Trophoblast cell (in vitro differentiated cells and primary cell): ENCODE measurements around the gene GAS1.

ENCODE experiments used
- DNase-seq, 2 donors: peaks; one replicate each; pipeline ENCODE4 v3.0.0-alpha.2; 2016
- H2AFZ ChIP-seq: 2 replicates; pipeline ENCODE4 v1.6.1; 2013; ENCODE audit warnings: low read length, moderate library complexity, mild to moderate bottlenecking; ENCODE audit not compliant: insufficient read depth, poor library complexity
- H2AK5ac ChIP-seq: 2 replicates; pipeline ENCODE4 v1.6.1; 2013; ENCODE audit warnings: mild to moderate bottlenecking, low read length
- H2BK120ac ChIP-seq: 2 replicates; pipeline ENCODE4 v1.6.1; 2013; ENCODE audit warnings: low read length, mild to moderate bottlenecking, moderate library complexity; ENCODE audit not compliant: insufficient read depth, poor library complexity
- H2BK12ac ChIP-seq: 2 replicates; pipeline ENCODE4 v1.6.1; 2013; ENCODE audit warnings: mild to moderate bottlenecking, low read length, moderate library complexity
- H2BK5ac ChIP-seq: 2 replicates; pipeline ENCODE4 v1.6.1; 2013; ENCODE audit warnings: low read length, low read depth, moderate library complexity, mild to moderate bottlenecking; ENCODE audit not compliant: poor library complexity
- H3K14ac ChIP-seq: 2 replicates; pipeline ENCODE4 v1.6.1; 2013; ENCODE audit warnings: mild to moderate bottlenecking, low read length
- H3K18ac ChIP-seq: 2 replicates; pipeline ENCODE4 v1.6.1; 2013; ENCODE audit warnings: mild to moderate bottlenecking, low read length
- H3K23ac ChIP-seq: 2 replicates; pipeline ENCODE4 v1.6.1; 2013; ENCODE audit warnings: low read length
- H3K27ac ChIP-seq: 2 replicates; pipeline ENCODE4 v1.5.1; 2013; ENCODE audit warnings: low read depth, mild to moderate bottlenecking, inconsistent platforms, low read length, moderate library complexity
- H3K27me3 ChIP-seq: 2 replicates; pipeline ENCODE4 v1.6.1; 2013; ENCODE audit warnings: inconsistent platforms, mild to moderate bottlenecking, low read length, moderate library complexity; ENCODE audit not compliant: insufficient read depth
- H3K36me3 ChIP-seq, 2 experiments: 1 replicate in 1 of 2; 2 replicates in 1 of 2; pipeline ENCODE4 v1.6.1; 2013; ENCODE audit warnings: low read length in 2 of 2, mild to moderate bottlenecking in 2 of 2, moderate library complexity in 1 of 2; ENCODE audit not compliant: insufficient read depth in 2 of 2, control insufficient read depth in 1 of 2
- H3K4ac ChIP-seq: 2 replicates; pipeline ENCODE4 v1.6.1; 2013; ENCODE audit warnings: low read depth, mild to moderate bottlenecking, low read length, moderate library complexity
- H3K4me1 ChIP-seq, 2 experiments: 1 replicate in 1 of 2; 2 replicates in 1 of 2; pipeline ENCODE4 v1.6.1; 2013; ENCODE audit warnings: low read length in 2 of 2, mild to moderate bottlenecking in 2 of 2, moderate library complexity in 1 of 2; ENCODE audit not compliant: insufficient read depth in 2 of 2, control insufficient read depth in 1 of 2
- H3K4me2 ChIP-seq: 2 replicates; pipeline ENCODE4 v1.6.1; 2013; ENCODE audit warnings: inconsistent platforms, mild to moderate bottlenecking, low read length, moderate library complexity
- H3K4me3 ChIP-seq: 2 replicates; pipeline ENCODE4 v1.5.1; 2013; ENCODE audit warnings: mild to moderate bottlenecking, low read depth, low read length, inconsistent platforms
- H3K79me1 ChIP-seq: one replicate; pipeline ENCODE4 v1.6.1; 2013; ENCODE audit warnings: low read length
- H3K79me2 ChIP-seq: 2 replicates; pipeline ENCODE4 v1.6.1; 2013; ENCODE audit warnings: low read length, mild to moderate bottlenecking; ENCODE audit not compliant: control insufficient read depth, insufficient read depth, poor library complexity
- H3K9ac ChIP-seq: 2 replicates; pipeline ENCODE4 v1.6.1; 2013; ENCODE audit warnings: mild to moderate bottlenecking, low read length
- H3K9me3 ChIP-seq: 2 replicates; pipeline ENCODE4 v1.6.1; 2013; ENCODE audit warnings: low read depth, mild to moderate bottlenecking, control low read depth, inconsistent platforms, low read length; ENCODE audit not compliant: insufficient read depth
- H4K12ac ChIP-seq: 2 replicates; pipeline ENCODE4 v1.6.1; 2013; ENCODE audit warnings: low read depth, mild to moderate bottlenecking, low read length, moderate library complexity
- H4K8ac ChIP-seq: 2 replicates; pipeline ENCODE4 v1.6.1; 2013; ENCODE audit warnings: low read depth, mild to moderate bottlenecking, low read length, moderate library complexity
- H4K91ac ChIP-seq: one replicate; pipeline ENCODE4 v1.6.1; 2013; ENCODE audit warnings: low read depth, mild to moderate bottlenecking, low read length, moderate library complexity
- WGBS: extraction: QIAGEN DNeasy Blood & Tissue Kit; methylation state at CpG from one replicate; pipeline ENCODE4 v1.1.7; 2013; ENCODE audit warnings: missing lambda C conversion rate; ENCODE audit not compliant: insufficient read length, insufficient coverage; ENCODE audit errors: extremely low coverage; 5-methylcytosine and 5-hydroxymethylcytosine counted together

GAS1 gene

DNA sequence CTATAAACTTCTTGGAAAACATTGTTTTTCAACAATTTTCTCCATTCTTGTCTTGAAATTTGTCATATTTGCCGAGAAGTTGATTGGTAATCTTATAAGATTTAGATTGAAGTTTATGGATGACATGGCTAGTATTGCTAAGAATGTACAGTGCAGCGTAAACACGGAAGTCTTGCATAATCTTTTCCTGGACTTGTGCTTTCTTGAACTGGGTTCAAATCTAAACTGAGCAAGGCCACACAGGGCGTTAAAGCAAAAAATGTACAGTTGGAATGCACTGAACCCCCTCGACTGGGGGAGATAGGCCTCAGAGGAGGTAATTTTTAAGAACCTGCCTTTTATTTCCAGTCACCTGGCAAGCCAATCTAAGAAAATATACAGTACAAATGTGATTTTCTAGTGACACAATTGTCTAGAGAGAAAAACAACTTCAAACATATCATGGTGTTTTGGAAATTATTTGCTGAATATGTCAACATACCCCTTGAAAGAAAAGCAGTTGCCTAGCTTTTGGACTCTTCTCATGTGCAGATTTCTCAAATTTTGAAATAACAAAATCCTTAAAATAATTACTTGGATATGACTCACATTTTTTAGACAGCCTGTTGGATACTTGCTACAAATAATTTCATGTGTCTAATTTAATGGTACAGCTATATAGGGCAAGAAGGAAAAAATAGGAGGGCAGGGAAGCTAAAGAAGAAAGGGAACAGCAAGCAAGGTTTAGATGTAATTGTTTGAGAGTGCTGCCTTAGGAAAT lies 18.5 kb upstream of the GAS1 start:
- no peak overlapping the region for H4K91ac ChIP-seq
- no peaks in the 10 kb centered on the region for H3K79me2 ChIP-seq
- no peak overlapping the region for H3K4me3 ChIP-seq
- no peak overlapping the region for H2BK12ac ChIP-seq
- no CpG with 5 or more reads among the region's 5 CpGs for WGBS
- H3K36me3 ChIP-seq: no peaks in the 10 kb centered on the region
- no peak overlapping the region for H2AFZ ChIP-seq
- no peak overlapping the region for H3K14ac ChIP-seq
- no peak overlapping the region for H2BK5ac ChIP-seq
- no peak overlapping the region for H2AK5ac ChIP-seq
- H3K27me3 ChIP-seq: no peaks in the 10 kb centered on the region
- no peak overlapping the region for H2BK120ac ChIP-seq
- H3K9me3 ChIP-seq: no peaks in the 10 kb centered on the region
- no peak overlapping the region for H4K8ac ChIP-seq
- no peak overlapping the region for H3K18ac ChIP-seq
- H3K79me1 ChIP-seq: no peaks in the 10 kb centered on the region
- peaks cover 0 to 2% of the 10 kb centered on the region in 2 experiments for H3K4me1 ChIP-seq
- H3K9ac ChIP-seq: no peak overlapping the region
- DNase-seq: no peak
- H3K23ac ChIP-seq: no peak overlapping the region
- no peak overlapping the region for H4K12ac ChIP-seq
- H3K4me2 ChIP-seq: no peak overlapping the region
- H3K27ac ChIP-seq: no peak overlapping the region
- H3K4ac ChIP-seq: no peak overlapping the region

- H3K79me1 ChIP-seq: no peaks in the 10 kb centered on the region
- H3K4me3 ChIP-seq: no peak overlapping the region
- WGBS: no CpG with 5 or more reads among the region's 9 CpGs
Measured at GRCh38 chr9:86962692-86963091, 15.4 kb upstream of the GAS1 start.

DNA sequence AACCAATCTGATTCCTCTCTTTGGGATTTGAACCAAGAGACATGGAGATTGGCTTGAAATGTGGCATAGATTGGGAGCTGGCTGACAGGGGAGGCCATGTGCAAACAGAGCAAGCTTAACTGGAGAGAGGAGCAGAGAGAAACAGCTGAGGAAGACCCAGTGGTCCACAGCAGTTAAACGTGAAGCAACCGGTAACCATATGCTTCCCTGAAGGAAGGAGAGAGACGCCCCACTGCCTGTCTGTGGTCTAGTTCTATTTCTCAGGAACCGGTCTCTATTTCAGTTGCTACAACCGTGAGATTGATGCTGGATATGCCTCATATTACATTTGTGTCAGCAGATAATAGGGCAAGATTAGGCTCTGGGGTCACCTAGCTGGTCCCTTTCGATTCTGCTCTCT lies 13.6 kb upstream of the GAS1 start:
- H3K4me3 ChIP-seq: no peak overlapping the region
- H3K36me3 ChIP-seq: no peaks in the 10 kb centered on the region
- WGBS: no CpG with 5 or more reads among the region's 6 CpGs
- H2BK12ac ChIP-seq: no peak overlapping the region
- no peaks in the 10 kb centered on the region for H3K9me3 ChIP-seq
- peak overlapping the region; percentile 24 for H2AK5ac ChIP-seq
- H3K4me2 ChIP-seq: no peak overlapping the region
- no peak overlapping the region for H2AFZ ChIP-seq
- H3K27me3 ChIP-seq: no peaks in the 10 kb centered on the region
- no peaks in the 10 kb centered on the region for H3K79me1 ChIP-seq
- no peak overlapping the region for H3K18ac ChIP-seq
- peaks cover 0 to 12% of the 10 kb centered on the region in 2 experiments for H3K4me1 ChIP-seq
- no peak overlapping the region for H4K8ac ChIP-seq
- H4K12ac ChIP-seq: no peak overlapping the region
- H4K91ac ChIP-seq: no peak overlapping the region
- no peak overlapping the region for H3K9ac ChIP-seq
- no peak overlapping the region for H3K4ac ChIP-seq
- no peak overlapping the region for H3K14ac ChIP-seq
- DNase-seq: no peak
- H2BK120ac ChIP-seq: no peak overlapping the region
- no peak overlapping the region for H3K27ac ChIP-seq
- H2BK5ac ChIP-seq: no peak overlapping the region
- no peaks in the 10 kb centered on the region for H3K79me2 ChIP-seq
- no peak overlapping the region for H3K23ac ChIP-seq

More at GRCh38 chr9:86962692-86963091, 15.4 kb upstream of the GAS1 start:
- Histone ChIP-seq H3K27me3 (no peaks in the 10 kb centered on the region), H2BK5ac (no peak overlapping the region), H2AK5ac (no peak overlapping the region), H4K8ac (no peak overlapping the region), H3K4ac (no peak overlapping the region), H4K12ac (no peak overlapping the region), H3K4me2 (no peak overlapping the region), H2AFZ (no peak overlapping the region), H3K79me2 (no peaks in the 10 kb centered on the region), H3K36me3 (no peaks in the 10 kb centered on the region), H3K9me3 (no peaks in the 10 kb centered on the region), H3K14ac (no peak overlapping the region), H4K91ac (no peak overlapping the region), H3K4me1 (peaks cover 0 to 12% of the 10 kb centered on the region in 2 experiments), H3K27ac (no peak overlapping the region), H2BK12ac (no peak overlapping the region), H3K18ac (no peak overlapping the region), H2BK120ac (no peak overlapping the region), H3K23ac (no peak overlapping the region), H3K9ac (no peak overlapping the region)
- DNase-seq: no peak

DNA sequence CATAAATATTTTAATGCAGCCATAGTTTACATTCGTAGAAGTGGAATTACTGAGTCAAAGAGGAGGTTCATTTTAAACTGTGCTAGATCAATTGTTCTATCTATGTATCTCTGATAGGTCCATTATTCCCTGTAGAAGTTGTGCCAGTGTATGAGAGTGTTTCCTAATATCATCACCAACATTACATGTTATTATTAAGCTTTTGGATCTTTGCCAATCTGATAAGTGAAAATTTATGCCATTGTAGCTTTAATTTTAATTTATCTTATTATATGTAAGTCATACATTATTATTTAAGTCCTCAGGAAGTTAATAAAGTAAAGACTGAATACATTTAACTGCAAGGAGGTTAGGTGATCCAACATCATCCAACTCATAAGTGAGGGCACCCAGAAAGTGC lies 10.9 kb upstream of the GAS1 start:
- DNase-seq: no peak
- H3K9me3 ChIP-seq: no peaks in the 10 kb centered on the region
- H3K27ac ChIP-seq: no peak overlapping the region
- WGBS: no CpG with 5 or more reads among the region's 1 CpG
- H3K79me1 ChIP-seq: no peaks in the 10 kb centered on the region
- H3K36me3 ChIP-seq: no peaks in the 10 kb centered on the region
- H3K4me3 ChIP-seq: no peak overlapping the region
- H3K23ac ChIP-seq: no peak overlapping the region
- no peaks in the 10 kb centered on the region for H3K79me2 ChIP-seq
- no peak overlapping the region for H4K8ac ChIP-seq
- H3K4me1 ChIP-seq: peaks cover 0 to 10% of the 10 kb centered on the region in 2 experiments
- H3K4ac ChIP-seq: no peak overlapping the region
- no peak overlapping the region for H2BK12ac ChIP-seq
- H2AK5ac ChIP-seq: no peak overlapping the region
- no peak overlapping the region for H3K4me2 ChIP-seq
- no peak overlapping the region for H4K12ac ChIP-seq
- no peaks in the 10 kb centered on the region for H3K27me3 ChIP-seq
- no peak overlapping the region for H2BK5ac ChIP-seq
- no peak overlapping the region for H2AFZ ChIP-seq
- no peak overlapping the region for H3K18ac ChIP-seq
- H3K14ac ChIP-seq: no peak overlapping the region
- no peak overlapping the region for H4K91ac ChIP-seq
- H2BK120ac ChIP-seq: no peak overlapping the region
- no peak overlapping the region for H3K9ac ChIP-seq
